Uterus (tissue), 2 donors: ENCODE results near the gene PLK1.

Source experiments
- POLR2A ChIP-seq, 2 donors: fragments of 450-650 bp; IDR thresholded peaks; one replicate each; pipeline ENCODE4 v1.6.1; 2016; ENCODE audit warnings: antibody characterized with exemption in 2 of 2, mild to moderate bottlenecking in 1 of 2, moderate library complexity in 1 of 2
- TF ChIP-seq, protein P1 (sequence below), 4 experiments: fragments of 200-600 bp in 2 of 4; fragments of 450-650 bp in 2 of 4; sonication (generic) in 2 of 4; IDR thresholded peaks; one replicate each; pipeline ENCODE4 v1.5.1; 2016 to 2019; ENCODE audit warnings: antibody characterized with exemption in 4 of 4, mild to moderate bottlenecking in 2 of 4, moderate library complexity in 1 of 4

- TF ChIP-seq, protein P1, sequence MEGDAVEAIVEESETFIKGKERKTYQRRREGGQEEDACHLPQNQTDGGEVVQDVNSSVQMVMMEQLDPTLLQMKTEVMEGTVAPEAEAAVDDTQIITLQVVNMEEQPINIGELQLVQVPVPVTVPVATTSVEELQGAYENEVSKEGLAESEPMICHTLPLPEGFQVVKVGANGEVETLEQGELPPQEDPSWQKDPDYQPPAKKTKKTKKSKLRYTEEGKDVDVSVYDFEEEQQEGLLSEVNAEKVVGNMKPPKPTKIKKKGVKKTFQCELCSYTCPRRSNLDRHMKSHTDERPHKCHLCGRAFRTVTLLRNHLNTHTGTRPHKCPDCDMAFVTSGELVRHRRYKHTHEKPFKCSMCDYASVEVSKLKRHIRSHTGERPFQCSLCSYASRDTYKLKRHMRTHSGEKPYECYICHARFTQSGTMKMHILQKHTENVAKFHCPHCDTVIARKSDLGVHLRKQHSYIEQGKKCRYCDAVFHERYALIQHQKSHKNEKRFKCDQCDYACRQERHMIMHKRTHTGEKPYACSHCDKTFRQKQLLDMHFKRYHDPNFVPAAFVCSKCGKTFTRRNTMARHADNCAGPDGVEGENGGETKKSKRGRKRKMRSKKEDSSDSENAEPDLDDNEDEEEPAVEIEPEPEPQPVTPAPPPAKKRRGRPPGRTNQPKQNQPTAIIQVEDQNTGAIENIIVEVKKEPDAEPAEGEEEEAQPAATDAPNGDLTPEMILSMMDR (IDR thresholded peaks at IDR 0.05): no peak
- TF ChIP-seq POLR2A (IDR thresholded peaks at IDR 0.05): no peak
Measured at GRCh38 chr16:23635958-23636357, 42.7 kb upstream of the PLK1 start.
